Nephron (organoid): ENCODE results near the gene PDLIM1.

Experiments
- H3K27ac Mint-ChIP-seq, 3 experiments: 2 replicates each; pipeline ENCODE4 v1.8.0; 2020; ENCODE audit warnings: mixed read lengths in 3 of 3, mild to moderate bottlenecking in 2 of 3, moderate library complexity in 1 of 3
- H3K27me3 Mint-ChIP-seq: 2 replicates; pipeline ENCODE4 v1.8.0; 2021; ENCODE audit warnings: low read depth, mild to moderate bottlenecking, moderate library complexity, mixed read lengths
- H3K36me3 Mint-ChIP-seq: 2 replicates; pipeline ENCODE4 v1.8.0; 2020; ENCODE audit warnings: low read depth, mixed read lengths
- H3K4me1 Mint-ChIP-seq: 2 replicates; pipeline ENCODE4 v1.8.0; 2020; ENCODE audit warnings: mixed read lengths
- H3K4me3 Mint-ChIP-seq, 3 experiments: 2 replicates each; pipeline ENCODE4 v1.8.0; 2020; ENCODE audit warnings: mild to moderate bottlenecking in 3 of 3, mixed read lengths in 3 of 3, moderate library complexity in 2 of 3
- H3K9me3 Mint-ChIP-seq: 2 replicates; pipeline ENCODE4 v1.8.0; 2020; ENCODE audit warnings: mixed read lengths
- CTCF ChIP-seq, 3 experiments: fragments of 200-600 bp; sonication (generic); IDR thresholded peaks; one replicate each; pipeline ENCODE4 v1.5.0; 2021; ENCODE audit warnings: antibody characterized with exemption in 3 of 3; ENCODE audit not compliant: unreplicated experiment in 3 of 3

The PDLIM1 gene

GRCh38 chr10:95246582-95247051 is 44.2 kb downstream of the PDLIM1 start:
- peaks cover 4% of the 10 kb centered on the region for H3K27me3 Mint-ChIP-seq
- peak overlapping the region in 1 of 3 experiments; percentile 21 for H3K27ac Mint-ChIP-seq
- H3K4me1 Mint-ChIP-seq = peaks cover 17% of the 10 kb centered on the region
- H3K9me3 Mint-ChIP-seq = no peaks in the 10 kb centered on the region
- H3K4me3 Mint-ChIP-seq = no peak overlapping the region
- H3K36me3 Mint-ChIP-seq = no peaks in the 10 kb centered on the region
- peak; percentile 77 to 79 (median 79) for TF ChIP-seq CTCF (IDR thresholded peaks at IDR 0.05; ENCODE audit: unreplicated experiment in 3 of 3)

DNA sequence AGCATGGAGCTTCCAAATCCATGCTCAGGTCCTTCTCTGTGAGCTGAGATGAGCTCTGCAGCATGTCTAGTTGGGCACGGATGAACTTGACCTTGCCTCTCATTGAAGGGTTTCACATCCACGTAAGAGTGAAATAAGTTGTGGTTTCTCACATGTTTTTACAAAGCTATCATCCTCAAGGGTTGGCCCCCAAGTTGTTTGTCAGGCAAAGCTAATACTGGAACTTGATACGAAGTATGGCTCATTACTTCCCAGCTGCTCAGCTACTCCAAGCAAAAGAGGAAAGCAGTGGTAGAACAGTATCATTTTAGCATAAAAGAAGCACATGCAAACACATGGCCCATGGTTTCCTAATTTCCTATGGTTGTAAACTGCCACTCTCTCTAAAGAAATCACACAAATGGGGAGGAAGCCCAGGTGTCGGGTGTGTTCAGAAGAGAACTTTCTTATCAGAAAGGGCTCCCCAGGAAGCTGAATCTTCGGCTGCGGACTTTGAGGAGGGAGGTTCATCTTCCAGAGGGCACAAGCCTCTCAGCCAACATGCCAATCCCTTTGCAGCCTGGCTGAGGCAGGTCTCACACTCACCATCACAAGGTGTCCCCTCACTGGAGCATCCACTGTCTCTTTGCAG is 45.3 kb downstream of the PDLIM1 start:
- Mint-ChIP-seq H3K27me3 (peaks cover 4% of the 10 kb centered on the region), H3K9me3 (no peaks in the 10 kb centered on the region), H3K36me3 (peaks cover under 1% of the 10 kb centered on the region), H3K4me3 (no peak overlapping the region), H3K4me1 (peaks cover 17% of the 10 kb centered on the region), H3K27ac (no peak overlapping the region)
- TF ChIP-seq CTCF (IDR thresholded peaks at IDR 0.05; ENCODE audit: unreplicated experiment in 3 of 3) = no peak

DNA sequence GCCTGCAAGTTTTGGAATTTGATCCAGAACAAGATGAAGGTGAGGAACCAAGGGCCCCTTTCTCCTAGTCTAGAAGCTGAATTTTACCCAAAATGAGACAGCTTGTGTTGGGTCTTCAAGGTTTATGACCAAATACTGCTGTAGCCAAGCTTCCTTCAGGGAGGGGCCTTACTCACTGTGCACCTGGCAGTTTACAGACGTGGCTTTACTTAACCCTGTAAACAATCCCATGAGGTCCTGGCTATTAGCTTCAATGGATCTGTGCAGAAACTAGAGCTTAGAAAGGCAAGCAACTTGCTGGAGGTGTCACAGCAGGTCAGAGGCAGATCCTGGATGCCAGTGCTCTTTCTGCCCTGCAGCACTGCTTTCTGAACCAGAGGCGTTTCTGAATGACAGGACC is 46.7 kb downstream of the PDLIM1 start:
- peaks cover 17% of the 10 kb centered on the region for H3K4me1 Mint-ChIP-seq
- TF ChIP-seq CTCF (IDR thresholded peaks at IDR 0.05; ENCODE audit: unreplicated experiment in 3 of 3) = no peak
- peaks cover 4% of the 10 kb centered on the region for H3K27me3 Mint-ChIP-seq
- H3K4me3 Mint-ChIP-seq = no peak overlapping the region
- H3K36me3 Mint-ChIP-seq = peaks cover 12% of the 10 kb centered on the region
- H3K9me3 Mint-ChIP-seq = no peaks in the 10 kb centered on the region
- H3K27ac Mint-ChIP-seq = no peak overlapping the region

GRCh38 chr10:95243318-95243617 is 47.5 kb downstream of the PDLIM1 start:
- Mint-ChIP-seq H3K27ac (no peak overlapping the region), H3K36me3 (peaks cover 16% of the 10 kb centered on the region), H3K4me3 (no peak overlapping the region), H3K9me3 (no peaks in the 10 kb centered on the region), H3K27me3 (peaks cover 4% of the 10 kb centered on the region), H3K4me1 (peaks cover 13% of the 10 kb centered on the region)
- peak in 1 of 3 experiments; percentile 2 for TF ChIP-seq CTCF (IDR thresholded peaks at IDR 0.05; ENCODE audit: unreplicated experiment in 3 of 3)

DNA sequence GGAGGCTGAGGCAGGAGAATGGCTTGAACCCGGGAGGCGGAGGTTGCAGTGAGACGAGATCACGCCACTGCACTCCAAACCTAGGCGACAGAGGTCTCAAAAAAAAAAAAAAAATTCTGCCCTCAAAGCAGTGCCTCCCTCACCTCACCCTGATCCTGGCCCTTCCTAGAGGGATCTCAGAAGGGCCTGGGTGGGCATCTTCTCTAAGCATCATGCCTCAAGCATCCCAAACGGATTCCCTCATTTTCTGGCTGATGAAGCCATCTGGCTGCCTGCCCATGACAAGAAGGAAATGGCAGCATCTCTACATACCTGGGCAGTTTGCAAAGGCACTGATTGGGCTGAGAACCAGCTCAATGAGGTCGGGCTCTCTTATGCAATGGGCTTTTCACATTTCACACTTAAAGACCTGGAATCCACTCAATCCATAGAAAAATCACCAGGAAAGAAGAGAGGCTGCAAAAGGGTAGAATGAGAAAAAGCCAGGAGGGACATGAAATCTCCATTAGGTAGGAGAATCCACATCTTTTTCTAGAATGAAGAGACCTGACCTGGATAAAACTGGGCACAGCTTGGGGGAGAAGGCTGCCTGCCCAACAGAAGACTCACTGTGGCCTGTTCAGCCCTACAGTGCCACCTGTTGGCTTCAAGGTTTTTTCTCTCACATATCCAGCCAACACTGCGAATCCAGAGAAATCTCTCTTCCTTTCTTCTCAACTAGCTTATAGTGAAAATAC is 48.1 kb downstream of the PDLIM1 start:
- Mint-ChIP-seq H3K27ac (no peak overlapping the region), H3K9me3 (no peaks in the 10 kb centered on the region), H3K4me3 (no peak overlapping the region), H3K4me1 (peaks cover 12% of the 10 kb centered on the region), H3K27me3 (peaks cover 4% of the 10 kb centered on the region), H3K36me3 (peaks cover 16% of the 10 kb centered on the region)
- peak; percentile 61 to 69 (median 62) for TF ChIP-seq CTCF (IDR thresholded peaks at IDR 0.05; ENCODE audit: unreplicated experiment in 3 of 3)

- Mint-ChIP-seq H3K36me3 (peaks cover 20% of the 10 kb centered on the region), H3K4me1 (no peaks in the 10 kb centered on the region), H3K4me3 (no peak overlapping the region), H3K27me3 (peaks cover 4% of the 10 kb centered on the region), H3K9me3 (no peaks in the 10 kb centered on the region), H3K27ac (no peak overlapping the region)
- no peak for TF ChIP-seq CTCF (IDR thresholded peaks at IDR 0.05; ENCODE audit: unreplicated experiment in 3 of 3)
Observed at GRCh38 chr10:95241533-95241932, 49.3 kb downstream of the PDLIM1 start.
